Brain pericyte (primary cell): ENCODE data around the gene CACNA2D3.
"Not testable (repeated sequence)": the region's sequence is repeated elsewhere in the genome, so short reads cannot be mapped to it uniquely, and the experiment has no call there.

ENCODE experiments used
- DNase-seq: peaks from one replicate; pipeline ENCODE4 v3.0.0-alpha.2; 2012; ENCODE audit warnings: low read depth, low spot score

Gene CACNA2D3

GRCh38 chr3:54960701-54961100, 838.3 kb downstream of the CACNA2D3 start:
- no peak for DNase-seq

DNA sequence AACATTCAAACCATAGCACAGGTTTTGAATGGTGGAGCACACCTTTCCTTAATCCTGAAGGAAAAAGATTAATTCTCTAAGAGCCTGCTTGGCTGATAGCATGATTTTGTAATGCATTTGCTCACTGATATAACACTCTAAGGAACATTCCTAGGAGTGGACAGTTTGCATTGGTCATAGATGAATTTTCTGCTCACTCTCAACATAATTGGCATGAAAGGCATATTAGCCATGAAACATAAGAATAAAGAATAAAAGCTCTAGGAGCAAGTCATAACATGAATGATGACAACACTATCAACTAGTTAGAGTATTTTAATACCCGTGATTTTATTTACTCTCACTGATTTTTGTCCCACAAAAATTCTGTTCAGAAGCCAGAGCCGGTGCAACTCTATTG, 839.8 kb downstream of the CACNA2D3 start:
- DNase-seq: no peak

DNA sequence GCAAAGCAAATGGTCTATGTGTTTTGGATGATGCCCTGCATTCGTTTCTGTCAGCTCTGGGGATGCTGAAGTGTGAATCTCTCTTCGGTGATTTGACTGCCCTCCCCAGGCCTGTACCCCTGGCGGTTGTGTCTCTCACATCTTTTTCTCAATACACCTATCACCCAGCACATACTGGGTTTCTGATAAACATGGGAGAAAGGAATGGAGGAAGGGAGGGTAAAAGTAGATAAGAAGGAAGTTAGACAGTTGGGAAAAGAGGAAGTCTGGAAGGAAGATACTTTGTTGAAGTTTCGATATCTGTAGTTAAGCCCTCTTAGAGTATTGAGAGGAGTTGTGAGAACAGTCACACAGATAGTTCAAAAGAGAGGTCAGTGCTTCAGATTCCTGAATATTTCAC, 841.3 kb downstream of the CACNA2D3 start:
- no peak for DNase-seq

GRCh38 chr3:54964081-54964480, 841.7 kb downstream of the CACNA2D3 start:
- no peak for DNase-seq

- no peak for DNase-seq
These were observed 843.4 kb downstream of the CACNA2D3 start for GRCh38 chr3:54965746-54966145.

- no peak for DNase-seq
These were observed 844.6 kb downstream of the CACNA2D3 start for GRCh38 chr3:54966979-54967378.

DNA sequence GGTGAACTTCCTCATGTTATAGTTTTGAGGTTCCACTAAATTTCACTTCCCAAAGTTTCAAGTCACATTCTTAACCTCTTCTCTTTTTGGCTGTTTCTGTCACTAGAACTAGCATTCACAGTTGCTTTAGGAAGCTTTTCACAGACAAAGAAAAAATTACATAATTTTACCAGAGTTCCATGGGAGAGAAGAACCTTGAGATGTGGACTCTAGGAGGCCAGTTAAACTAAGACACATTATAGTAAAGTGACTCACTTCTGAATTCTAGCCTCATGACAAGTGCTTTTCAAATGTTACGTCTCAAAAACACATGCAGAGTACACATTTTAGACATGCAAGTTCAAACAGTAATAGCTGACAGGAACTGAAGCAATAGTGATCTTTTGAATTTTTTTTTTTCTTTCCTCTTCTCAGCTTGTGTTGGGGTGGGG, 845.4 kb downstream of the CACNA2D3 start:
- no peak for DNase-seq

- no peak for DNase-seq
These were observed 846.3 kb downstream of the CACNA2D3 start for GRCh38 chr3:54968546-54969172.

- DNase-seq: no peak
These were observed 847.3 kb downstream of the CACNA2D3 start for GRCh38 chr3:54969652-54970051.

GRCh38 chr3:54970895-54971294, 848.5 kb downstream of the CACNA2D3 start:
- DNase-seq: no peak

DNA sequence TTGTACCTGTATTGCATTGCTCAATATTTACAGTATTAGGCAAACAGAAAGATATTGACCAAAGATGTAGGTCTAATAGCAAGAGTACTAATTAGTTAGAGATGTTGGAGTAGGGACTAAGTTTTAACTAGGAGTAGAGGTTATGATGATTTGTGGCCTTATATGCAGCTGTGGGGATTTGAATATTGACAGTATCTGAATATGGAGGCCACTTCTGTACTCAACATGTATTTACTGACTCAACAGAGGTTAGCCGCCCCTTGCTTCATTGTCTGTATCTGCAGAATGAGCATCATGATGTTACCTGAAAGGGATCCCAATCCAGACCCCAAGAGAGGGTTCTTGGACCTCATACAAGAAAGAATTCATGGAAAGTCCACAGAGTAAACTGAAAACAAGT, 855.1 kb downstream of the CACNA2D3 start:
- DNase-seq: no peak

DNA sequence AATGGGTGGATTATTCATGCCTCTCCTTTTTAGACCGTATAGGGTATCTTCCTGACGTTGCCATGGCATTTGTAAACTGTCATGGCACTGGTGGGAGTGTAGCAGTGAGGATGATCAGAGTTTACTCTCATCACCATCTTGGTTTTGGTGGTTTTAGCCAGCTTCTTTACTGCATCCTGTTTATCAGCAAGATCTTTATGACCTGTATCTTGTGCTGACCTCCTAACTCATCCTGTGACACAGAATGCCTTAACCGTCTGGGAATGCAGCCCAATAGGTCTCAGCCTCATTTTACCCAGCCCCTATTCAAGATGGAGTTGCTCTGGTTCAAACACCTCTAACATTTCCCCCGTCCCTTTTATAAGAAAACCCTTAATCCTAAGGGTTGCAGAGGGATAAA, 855.6 kb downstream of the CACNA2D3 start:
- DNase-seq: not testable (repeated sequence)

GRCh38 chr3:54982807-54983206, 860.5 kb downstream of the CACNA2D3 start:
- no peak for DNase-seq

- DNase-seq: no peak
These were observed 861.1 kb downstream of the CACNA2D3 start for GRCh38 chr3:54983266-54984099.

- DNase-seq: no peak
These were observed 863.5 kb downstream of the CACNA2D3 start for GRCh38 chr3:54985856-54986255.

- no peak for DNase-seq
These were observed 863.9 kb downstream of the CACNA2D3 start for GRCh38 chr3:54986294-54986693.

GRCh38 chr3:54987719-54988118, 865.4 kb downstream of the CACNA2D3 start:
- no peak for DNase-seq

DNA sequence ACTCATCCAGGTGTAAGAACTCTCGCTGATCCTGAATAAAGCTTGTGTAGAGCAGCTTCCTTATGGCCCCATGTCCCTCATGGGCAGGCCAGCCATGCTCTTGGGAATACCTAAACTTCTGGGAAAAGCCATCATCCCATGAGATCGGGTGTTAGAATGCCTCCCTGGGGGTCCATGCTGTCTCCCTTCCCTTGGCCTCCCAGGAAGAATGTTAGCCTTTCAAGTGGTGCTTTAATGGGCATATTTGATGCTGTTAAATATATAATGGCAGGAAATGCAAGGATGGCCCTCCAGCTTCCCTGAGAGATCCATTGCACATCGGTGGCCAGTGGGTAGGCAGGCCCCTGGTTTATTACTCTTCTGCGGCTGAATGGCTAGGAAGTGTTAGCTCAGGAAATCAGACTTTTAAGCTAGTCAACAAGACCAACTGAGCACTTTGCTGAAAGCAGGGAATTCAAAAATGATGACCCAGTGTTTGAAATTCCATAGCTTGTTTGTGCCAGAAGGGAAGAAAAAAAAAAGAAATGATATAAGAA, 866.0 kb downstream of the CACNA2D3 start:
- no peak for DNase-seq

- no peak for DNase-seq
These were observed 866.7 kb downstream of the CACNA2D3 start for GRCh38 chr3:54988838-54989630.

DNA sequence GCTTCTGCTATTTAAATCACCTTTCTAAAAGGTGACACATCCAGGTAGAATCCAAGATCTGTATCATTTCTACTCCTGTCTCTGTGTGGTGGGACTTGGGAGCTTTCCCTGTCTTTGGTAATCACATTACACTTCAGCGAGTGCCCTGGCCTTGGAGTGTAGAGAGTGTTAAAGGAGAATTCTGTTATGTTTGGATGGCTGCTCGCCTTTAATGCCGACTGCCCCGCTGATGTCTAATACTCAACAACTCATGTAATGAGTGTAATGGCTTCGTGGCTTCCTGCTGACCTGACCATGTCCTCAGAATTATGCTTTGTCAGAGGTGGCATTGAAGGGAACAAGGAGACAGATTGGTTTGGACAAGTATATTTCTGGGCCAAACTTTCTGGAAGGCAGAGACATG, 871.8 kb downstream of the CACNA2D3 start:
- no peak for DNase-seq

- DNase-seq: peak; percentile 20
These were observed 876.8 kb downstream of the CACNA2D3 start for GRCh38 chr3:54999159-54999558.

GRCh38 chr3:54999811-55000210, 877.5 kb downstream of the CACNA2D3 start:
- no peak for DNase-seq
